Measurements from ENCODE around the gene FAM78B.

GRCh38 chr1:166197597-166197996 lies 30.8 kb upstream of the FAM78B start:
- TF ChIP-seq, protein P1, sequence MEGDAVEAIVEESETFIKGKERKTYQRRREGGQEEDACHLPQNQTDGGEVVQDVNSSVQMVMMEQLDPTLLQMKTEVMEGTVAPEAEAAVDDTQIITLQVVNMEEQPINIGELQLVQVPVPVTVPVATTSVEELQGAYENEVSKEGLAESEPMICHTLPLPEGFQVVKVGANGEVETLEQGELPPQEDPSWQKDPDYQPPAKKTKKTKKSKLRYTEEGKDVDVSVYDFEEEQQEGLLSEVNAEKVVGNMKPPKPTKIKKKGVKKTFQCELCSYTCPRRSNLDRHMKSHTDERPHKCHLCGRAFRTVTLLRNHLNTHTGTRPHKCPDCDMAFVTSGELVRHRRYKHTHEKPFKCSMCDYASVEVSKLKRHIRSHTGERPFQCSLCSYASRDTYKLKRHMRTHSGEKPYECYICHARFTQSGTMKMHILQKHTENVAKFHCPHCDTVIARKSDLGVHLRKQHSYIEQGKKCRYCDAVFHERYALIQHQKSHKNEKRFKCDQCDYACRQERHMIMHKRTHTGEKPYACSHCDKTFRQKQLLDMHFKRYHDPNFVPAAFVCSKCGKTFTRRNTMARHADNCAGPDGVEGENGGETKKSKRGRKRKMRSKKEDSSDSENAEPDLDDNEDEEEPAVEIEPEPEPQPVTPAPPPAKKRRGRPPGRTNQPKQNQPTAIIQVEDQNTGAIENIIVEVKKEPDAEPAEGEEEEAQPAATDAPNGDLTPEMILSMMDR (conservative IDR thresholded peaks at IDR 0.05; ENCODE audit: low read depth, low read length): no peak
- no peak for TF ChIP-seq EZH2 (IDR thresholded peaks at IDR 0.05; ENCODE audit: borderline replicate concordance, low read depth, low read length, poor library complexity, severe bottlenecking)
